ENCODE data around the gene ORMDL3. TPM values are rescaled to one million over a fixed set of nuclear protein-coding genes. Genes with fewer than 3 reads are reported as not detected.

ORMDL3 gene
- polyA plus RNA-seq, 2 of the 4 experiments (the other 2 are of a cell fraction) = 26.9 to 52.1 TPM

DNA sequence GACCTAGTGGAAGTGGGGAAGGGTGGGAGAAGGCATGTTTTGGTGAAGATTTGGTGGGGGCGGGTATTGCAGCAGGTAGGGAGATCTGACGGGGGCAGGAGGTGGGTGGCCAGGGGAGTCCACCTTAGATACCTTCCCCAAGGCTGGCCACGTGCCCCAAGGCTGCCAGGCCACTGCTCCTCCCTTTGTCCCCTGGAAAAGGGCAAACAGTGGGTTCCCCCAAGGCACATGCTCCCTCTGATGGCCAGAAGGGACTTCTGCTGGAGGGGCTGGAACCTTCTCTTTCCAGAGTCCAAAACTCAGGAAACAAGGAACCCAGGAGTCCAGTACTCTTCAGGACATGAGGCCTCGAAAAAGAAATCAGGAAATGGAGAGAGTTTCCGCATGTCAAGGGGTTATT is 47.0 kb upstream of the ORMDL3 start:
- CTCF ChIA-PET = interaction anchor here (0.6 to 19.9 kb wide), 2 partner anchors 15 to 277 kb away, joined by 3 to 405 read pairs; partner anchors contain the start of gene GSDMA
- WGBS (ENCODE audit: missing lambda C conversion rate) = 58% methylated on average over 5 of the region's 5 CpGs
- H3K9me3 ChIP-seq = no peaks in the 10 kb centered on the region
- ATAC-seq = no peak; a peak in 1 of 6 replicates
- H3K4me1 ChIP-seq = peaks cover 3% of the 10 kb centered on the region; the same call in 1 of the 3 replicates
- no peak overlapping the region for H3K27ac ChIP-seq
- no peak overlapping the region for H3K4me3 ChIP-seq
- POLR2A ChIA-PET = no interaction called here
- no peak overlapping the region for H3K4me2 ChIP-seq
- no peak for DNase-seq (ENCODE audit: low read depth in 1 of 2, low spot score in 1 of 2)
- TF ChIP-seq, protein P1, sequence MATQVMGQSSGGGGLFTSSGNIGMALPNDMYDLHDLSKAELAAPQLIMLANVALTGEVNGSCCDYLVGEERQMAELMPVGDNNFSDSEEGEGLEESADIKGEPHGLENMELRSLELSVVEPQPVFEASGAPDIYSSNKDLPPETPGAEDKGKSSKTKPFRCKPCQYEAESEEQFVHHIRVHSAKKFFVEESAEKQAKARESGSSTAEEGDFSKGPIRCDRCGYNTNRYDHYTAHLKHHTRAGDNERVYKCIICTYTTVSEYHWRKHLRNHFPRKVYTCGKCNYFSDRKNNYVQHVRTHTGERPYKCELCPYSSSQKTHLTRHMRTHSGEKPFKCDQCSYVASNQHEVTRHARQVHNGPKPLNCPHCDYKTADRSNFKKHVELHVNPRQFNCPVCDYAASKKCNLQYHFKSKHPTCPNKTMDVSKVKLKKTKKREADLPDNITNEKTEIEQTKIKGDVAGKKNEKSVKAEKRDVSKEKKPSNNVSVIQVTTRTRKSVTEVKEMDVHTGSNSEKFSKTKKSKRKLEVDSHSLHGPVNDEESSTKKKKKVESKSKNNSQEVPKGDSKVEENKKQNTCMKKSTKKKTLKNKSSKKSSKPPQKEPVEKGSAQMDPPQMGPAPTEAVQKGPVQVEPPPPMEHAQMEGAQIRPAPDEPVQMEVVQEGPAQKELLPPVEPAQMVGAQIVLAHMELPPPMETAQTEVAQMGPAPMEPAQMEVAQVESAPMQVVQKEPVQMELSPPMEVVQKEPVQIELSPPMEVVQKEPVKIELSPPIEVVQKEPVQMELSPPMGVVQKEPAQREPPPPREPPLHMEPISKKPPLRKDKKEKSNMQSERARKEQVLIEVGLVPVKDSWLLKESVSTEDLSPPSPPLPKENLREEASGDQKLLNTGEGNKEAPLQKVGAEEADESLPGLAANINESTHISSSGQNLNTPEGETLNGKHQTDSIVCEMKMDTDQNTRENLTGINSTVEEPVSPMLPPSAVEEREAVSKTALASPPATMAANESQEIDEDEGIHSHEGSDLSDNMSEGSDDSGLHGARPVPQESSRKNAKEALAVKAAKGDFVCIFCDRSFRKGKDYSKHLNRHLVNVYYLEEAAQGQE (IDR thresholded peaks at IDR 0.05) = no peak
- TF ChIP-seq ZSCAN20 (CRISPR knock-in tag; IDR thresholded peaks at IDR 0.05) = no peak
- TF ChIP-seq NR3C1 (IDR thresholded peaks at IDR 0.05) = no peak
- no peak for TF ChIP-seq NPAS2 (CRISPR knock-in tag; IDR thresholded peaks at IDR 0.05; ENCODE audit: borderline replicate concordance)
- no peak for TF ChIP-seq KDM5A (IDR thresholded peaks at IDR 0.05)
- TF ChIP-seq, protein P2, sequence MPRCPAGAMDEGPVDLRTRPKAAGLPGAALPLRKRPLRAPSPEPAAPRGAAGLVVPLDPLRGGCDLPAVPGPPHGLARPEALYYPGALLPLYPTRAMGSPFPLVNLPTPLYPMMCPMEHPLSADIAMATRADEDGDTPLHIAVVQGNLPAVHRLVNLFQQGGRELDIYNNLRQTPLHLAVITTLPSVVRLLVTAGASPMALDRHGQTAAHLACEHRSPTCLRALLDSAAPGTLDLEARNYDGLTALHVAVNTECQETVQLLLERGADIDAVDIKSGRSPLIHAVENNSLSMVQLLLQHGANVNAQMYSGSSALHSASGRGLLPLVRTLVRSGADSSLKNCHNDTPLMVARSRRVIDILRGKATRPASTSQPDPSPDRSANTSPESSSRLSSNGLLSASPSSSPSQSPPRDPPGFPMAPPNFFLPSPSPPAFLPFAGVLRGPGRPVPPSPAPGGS (IDR thresholded peaks at IDR 0.05) = no peak
- no peak for TF ChIP-seq TP53 (CRISPR knock-in tag; IDR thresholded peaks at IDR 0.05)
- TF ChIP-seq, protein P3, sequence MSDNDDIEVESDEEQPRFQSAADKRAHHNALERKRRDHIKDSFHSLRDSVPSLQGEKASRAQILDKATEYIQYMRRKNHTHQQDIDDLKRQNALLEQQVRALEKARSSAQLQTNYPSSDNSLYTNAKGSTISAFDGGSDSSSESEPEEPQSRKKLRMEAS (IDR thresholded peaks at IDR 0.05) = no peak
- no peak for TF ChIP-seq POLR2A (IDR thresholded peaks at IDR 0.05; ENCODE audit: low read length)
- TF ChIP-seq MAZ (IDR thresholded peaks at IDR 0.05; ENCODE audit: borderline replicate concordance, low read depth, low read length) = no peak
- no peak for TF ChIP-seq MAFK (IDR thresholded peaks at IDR 0.05; ENCODE audit: partially characterized antibody)
- TF ChIP-seq, protein P4, sequence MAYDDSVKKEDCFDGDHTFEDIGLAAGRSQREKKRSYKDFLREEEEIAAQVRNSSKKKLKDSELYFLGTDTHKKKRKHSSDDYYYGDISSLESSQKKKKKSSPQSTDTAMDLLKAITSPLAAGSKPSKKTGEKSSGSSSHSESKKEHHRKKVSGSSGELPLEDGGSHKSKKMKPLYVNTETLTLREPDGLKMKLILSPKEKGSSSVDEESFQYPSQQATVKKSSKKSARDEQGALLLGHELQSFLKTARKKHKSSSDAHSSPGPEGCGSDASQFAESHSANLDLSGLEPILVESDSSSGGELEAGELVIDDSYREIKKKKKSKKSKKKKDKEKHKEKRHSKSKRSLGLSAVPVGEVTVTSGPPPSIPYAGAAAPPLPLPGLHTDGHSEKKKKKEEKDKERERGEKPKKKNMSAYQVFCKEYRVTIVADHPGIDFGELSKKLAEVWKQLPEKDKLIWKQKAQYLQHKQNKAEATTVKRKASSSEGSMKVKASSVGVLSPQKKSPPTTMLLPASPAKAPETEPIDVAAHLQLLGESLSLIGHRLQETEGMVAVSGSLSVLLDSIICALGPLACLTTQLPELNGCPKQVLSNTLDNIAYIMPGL (CRISPR knock-in tag; IDR thresholded peaks at IDR 0.05; ENCODE audit: borderline replicate concordance) = no peak
- no peak for FAIRE-seq

DNA sequence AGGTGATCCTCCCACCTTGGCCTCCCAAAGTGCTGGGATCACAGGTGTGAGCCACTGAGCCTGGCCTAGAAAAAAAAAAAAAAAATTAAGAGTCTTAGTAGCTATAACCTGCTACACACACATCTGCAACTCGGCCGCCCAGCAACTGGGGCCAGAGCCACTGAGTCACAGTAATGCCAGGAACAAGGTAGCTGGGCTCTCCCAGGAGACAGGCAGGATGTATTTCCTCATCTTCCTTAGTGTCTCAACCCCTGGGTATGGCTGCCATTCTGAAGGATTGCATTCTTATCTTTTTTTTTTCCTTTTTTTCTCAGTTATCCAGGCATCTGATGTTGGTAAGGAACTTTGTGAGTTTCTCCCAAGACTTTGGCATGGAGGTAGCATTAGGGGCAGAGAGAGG is 46.1 kb upstream of the ORMDL3 start:
- DNase-seq (ENCODE audit: low read depth in 1 of 2, low spot score in 1 of 2) (no peak), ATAC-seq (no peak), FAIRE-seq (no peak)
- H3K4me3 ChIP-seq = no peak overlapping the region
- CTCF ChIA-PET = interaction anchor here (0.6 to 19.9 kb wide), 5 partner anchors 14 to 453 kb away, joined by 4 to 405 read pairs (median 5); partner anchors contain the start of gene GSDMA
- 74% methylated on average over 2 of the region's 2 CpGs for WGBS (ENCODE audit: missing lambda C conversion rate)
- H3K27ac ChIP-seq = no peak overlapping the region
- no peaks in the 10 kb centered on the region for H3K9me3 ChIP-seq
- H3K4me2 ChIP-seq = no peak overlapping the region
- no peaks in the 10 kb centered on the region for H3K4me1 ChIP-seq
- POLR2A ChIA-PET = no interaction called here
- TF ChIP-seq TFCP2L1 (CRISPR knock-in tag; IDR thresholded peaks at IDR 0.05) (no peak), BHLHE40 (IDR thresholded peaks at IDR 0.05; ENCODE audit: low read depth, low read length) (no peak)
- TF ChIP-seq, protein P5, sequence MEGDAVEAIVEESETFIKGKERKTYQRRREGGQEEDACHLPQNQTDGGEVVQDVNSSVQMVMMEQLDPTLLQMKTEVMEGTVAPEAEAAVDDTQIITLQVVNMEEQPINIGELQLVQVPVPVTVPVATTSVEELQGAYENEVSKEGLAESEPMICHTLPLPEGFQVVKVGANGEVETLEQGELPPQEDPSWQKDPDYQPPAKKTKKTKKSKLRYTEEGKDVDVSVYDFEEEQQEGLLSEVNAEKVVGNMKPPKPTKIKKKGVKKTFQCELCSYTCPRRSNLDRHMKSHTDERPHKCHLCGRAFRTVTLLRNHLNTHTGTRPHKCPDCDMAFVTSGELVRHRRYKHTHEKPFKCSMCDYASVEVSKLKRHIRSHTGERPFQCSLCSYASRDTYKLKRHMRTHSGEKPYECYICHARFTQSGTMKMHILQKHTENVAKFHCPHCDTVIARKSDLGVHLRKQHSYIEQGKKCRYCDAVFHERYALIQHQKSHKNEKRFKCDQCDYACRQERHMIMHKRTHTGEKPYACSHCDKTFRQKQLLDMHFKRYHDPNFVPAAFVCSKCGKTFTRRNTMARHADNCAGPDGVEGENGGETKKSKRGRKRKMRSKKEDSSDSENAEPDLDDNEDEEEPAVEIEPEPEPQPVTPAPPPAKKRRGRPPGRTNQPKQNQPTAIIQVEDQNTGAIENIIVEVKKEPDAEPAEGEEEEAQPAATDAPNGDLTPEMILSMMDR (IDR thresholded peaks at IDR 0.05) = no peak

Data from A549 (cell line).